Neural cell (in vitro differentiated cells): ENCODE measurements around the gene PPP1R12A. TPM values are rescaled to one million over a fixed set of nuclear protein-coding genes. Genes with fewer than 3 reads are reported as not detected.
"Not testable (repeated sequence)": the region's sequence is repeated elsewhere in the genome, so short reads cannot be mapped to it uniquely, and the experiment has no call there.

Source experiments
- H2AFZ ChIP-seq: fragments of 200-600, 300-800 bp; sonication (generic), shearing (Covaris generic); 2 replicates; pipeline ENCODE4 v1.6.0; 2014; ENCODE audit warnings: low read depth, mild to moderate bottlenecking, antibody characterized with exemption, low read length, moderate library complexity
- H3F3A ChIP-seq: fragments of 200-600 bp; shearing (Covaris generic); 2 replicates; pipeline ENCODE4 v1.6.1; 2016; ENCODE audit warnings: mild to moderate bottlenecking, moderate library complexity, mixed read lengths, antibody characterized with exemption, low read length; ENCODE audit not compliant: insufficient read depth, poor library complexity, severe bottlenecking
- H3K27ac ChIP-seq: fragments of 200-600, 300-800 bp; sonication (generic), shearing (Covaris generic); 2 replicates; pipeline ENCODE4 v1.5.1; 2014; ENCODE audit warnings: mild to moderate bottlenecking, low read length, moderate library complexity
- H3K27me3 ChIP-seq: fragments of 300-800, 200-600 bp; sonication (generic), shearing (Covaris generic); 2 replicates; pipeline ENCODE4 v1.6.0; 2014; ENCODE audit warnings: mild to moderate bottlenecking, low read depth, low read length, moderate library complexity; ENCODE audit not compliant: insufficient read depth
- H3K36me3 ChIP-seq: fragments of 300-800, 200-600 bp; sonication (generic), shearing (Covaris generic); 2 replicates; pipeline ENCODE4 v1.5.1; 2014; ENCODE audit warnings: mild to moderate bottlenecking, antibody characterized with exemption, low read length, moderate library complexity; ENCODE audit not compliant: insufficient read depth
- H3K4me2 ChIP-seq: fragments of 300-800, 200-600 bp; sonication (generic), shearing (Covaris generic); 2 replicates; pipeline ENCODE4 v1.6.0; 2014; ENCODE audit warnings: mild to moderate bottlenecking, low read length
- H3K4me3 ChIP-seq: fragments of 300-800, 200-600 bp; sonication (generic), shearing (Covaris generic); 2 replicates; pipeline ENCODE4 v1.5.1; 2014; ENCODE audit warnings: mild to moderate bottlenecking, low read length, moderate library complexity
- H3K79me2 ChIP-seq: fragments of 200-600 bp; shearing (Covaris generic); replicated peaks from 2 replicates; pipeline ENCODE4 v1.6.0; 2014; ENCODE audit warnings: mild to moderate bottlenecking, low read length, moderate library complexity; ENCODE audit not compliant: insufficient read depth
- H3K9ac ChIP-seq: fragments of 300-800, 200-600 bp; sonication (generic), shearing (Covaris generic); 2 replicates; pipeline ENCODE4 v1.6.1; 2016; ENCODE audit warnings: mild to moderate bottlenecking, low read length, mixed read lengths
- H3K9me2 ChIP-seq: fragments of 200-600 bp; shearing (Covaris generic); 2 replicates; pipeline ENCODE4 v1.6.1; 2016; ENCODE audit warnings: mild to moderate bottlenecking, low read length, mixed read lengths; ENCODE audit not compliant: insufficient read depth
- H3K9me3 ChIP-seq: fragments of 200-600, 300-800 bp; sonication (generic), shearing (Covaris generic); 2 replicates; pipeline ENCODE4 v1.6.1; 2016; ENCODE audit warnings: mild to moderate bottlenecking, mixed run types, low read length, moderate library complexity, mixed read lengths
- H4K20me1 ChIP-seq: fragments of 200-600 bp; shearing (Covaris generic); 2 replicates; pipeline ENCODE4 v1.6.1; 2016; ENCODE audit warnings: mild to moderate bottlenecking, mixed run types; ENCODE audit not compliant: insufficient read depth
- EP300 ChIP-seq: fragments of 450-650 bp; conservative IDR thresholded peaks from 2 replicates; pipeline ENCODE4 v1.6.1; 2014; ENCODE audit warnings: antibody characterized with exemption, mild to moderate bottlenecking, moderate library complexity; ENCODE audit not compliant: poor library complexity, severe bottlenecking
- EZH2 ChIP-seq: fragments of 200-600, 300-800 bp; shearing (Covaris generic), sonication (generic); IDR thresholded peaks from 2 replicates; pipeline ENCODE4 v1.6.1; 2014; ENCODE audit warnings: antibody characterized with exemption, low read length, borderline replicate concordance, mild to moderate bottlenecking; ENCODE audit not compliant: insufficient read depth, poor library complexity, severe bottlenecking
- MXI1 ChIP-seq: fragments of 450-650 bp; conservative IDR thresholded peaks from 2 replicates; pipeline ENCODE4 v1.6.1; 2014; ENCODE audit warnings: antibody characterized with exemption, mild to moderate bottlenecking; ENCODE audit not compliant: poor library complexity, severe bottlenecking
- POLR2AphosphoS5 ChIP-seq: IDR thresholded peaks from 2 replicates; pipeline ENCODE4 v1.6.1; 2012
- RAD21 ChIP-seq: fragments of 450-650 bp; conservative IDR thresholded peaks from 2 replicates; pipeline ENCODE4 v1.6.1; 2014; ENCODE audit warnings: antibody characterized with exemption, mild to moderate bottlenecking, moderate library complexity
- SMC3 ChIP-seq: fragments of 450-650 bp; conservative IDR thresholded peaks from 2 replicates; pipeline ENCODE4 v1.6.1; 2014; ENCODE audit warnings: antibody characterized with exemption, mild to moderate bottlenecking, moderate library complexity; ENCODE audit not compliant: poor library complexity
- polyA plus RNA-seq: library from polyadenylated mRNA; depleted of rRNA; stranded (reverse); fragments of >200 nt; gene quantifications from 2 replicates; pipeline ENCODE4 v1.2.3, GENCODE V29; 2014
- TF ChIP-seq, protein P1 (sequence below): IDR thresholded peaks from 2 replicates; pipeline ENCODE4 v1.6.1; 2012; ENCODE audit warnings: borderline replicate concordance

The PPP1R12A gene
- polyA plus RNA-seq, 1 donor from 2014 or later: 68.2 TPM

DNA sequence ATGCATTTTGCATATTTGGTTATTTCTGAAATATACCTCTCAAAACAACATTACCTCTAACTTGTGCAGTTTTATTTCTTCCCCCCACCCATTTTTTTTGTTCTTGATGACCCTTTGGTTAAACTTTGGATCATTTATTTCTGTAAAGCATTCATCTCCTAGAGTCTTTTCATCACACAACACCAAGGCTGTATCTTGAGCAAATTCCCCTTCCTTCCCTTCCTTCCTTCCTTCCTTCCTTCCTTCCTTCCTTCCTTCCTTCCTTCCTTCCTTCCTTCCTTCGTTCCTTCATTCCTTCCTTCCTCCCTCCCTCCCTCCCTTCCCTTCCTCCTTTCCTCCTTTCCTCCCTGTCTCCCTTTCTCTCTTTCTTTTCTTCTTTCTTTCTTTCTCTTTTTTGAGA, 43.8 kb upstream of the PPP1R12A start:
- Histone ChIP-seq H3K9me3 (no peaks in the 10 kb centered on the region), H4K20me1 (no peaks in the 10 kb centered on the region), H3K9ac (no peak overlapping the region), H3K4me3 (no peak overlapping the region), H3F3A (no peaks in the 10 kb centered on the region), H3K79me2 (no peaks in the 10 kb centered on the region), H3K4me2 (no peak overlapping the region), H3K36me3 (no peaks in the 10 kb centered on the region), H3K27me3 (no peaks in the 10 kb centered on the region), H2AFZ (no peak overlapping the region), H3K27ac (no peak overlapping the region), H3K9me2 (no peaks in the 10 kb centered on the region)
- TF ChIP-seq POLR2AphosphoS5: no peak

DNA sequence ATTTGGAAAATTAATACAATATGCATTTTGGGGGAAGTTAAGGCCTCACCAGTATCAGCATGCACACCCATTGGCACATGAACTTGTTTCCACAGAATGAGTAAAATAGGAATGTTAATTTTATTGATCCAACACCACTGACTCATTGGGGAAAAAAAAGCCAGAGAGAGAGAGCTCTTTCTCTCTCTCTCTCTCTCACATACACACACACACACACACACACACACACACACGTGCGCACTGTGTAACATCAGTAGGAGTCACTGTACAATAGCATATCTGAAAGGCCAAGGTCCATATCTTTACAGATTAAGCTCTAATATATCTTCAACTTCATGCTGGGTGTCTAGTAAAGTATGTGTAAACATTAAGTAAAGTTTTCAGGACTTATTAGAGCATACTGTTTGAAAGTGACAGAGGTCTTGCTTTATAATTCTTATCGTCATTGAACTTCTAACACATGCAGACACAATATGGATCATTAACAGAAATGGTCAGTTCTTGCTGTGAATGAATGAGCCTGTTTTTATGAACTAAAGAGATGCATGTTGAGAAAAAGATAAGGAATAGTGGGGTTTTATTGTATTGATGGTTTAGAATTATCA, 43.1 kb upstream of the PPP1R12A start:
- not testable (repeated sequence) for H2AFZ ChIP-seq, H3K9ac ChIP-seq

DNA sequence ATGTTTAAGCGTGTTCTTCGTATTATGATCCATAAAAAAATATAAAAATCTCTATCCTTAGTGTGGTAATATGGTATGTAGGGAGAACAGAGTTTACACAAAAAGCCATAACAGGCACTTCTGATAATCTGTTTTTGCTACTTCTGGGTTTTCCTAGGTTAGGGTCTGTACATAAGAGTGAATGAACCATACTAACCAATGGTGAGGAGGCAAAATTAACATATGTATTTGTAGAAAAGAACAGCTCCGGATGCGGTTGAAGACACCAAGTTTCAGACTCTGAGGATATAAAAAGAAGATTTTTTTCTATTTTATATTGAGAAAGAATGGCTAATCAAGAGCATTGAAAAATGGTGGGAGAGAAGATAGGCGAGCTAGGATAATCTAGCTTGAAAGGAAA, 40.2 kb upstream of the PPP1R12A start:
- TF ChIP-seq POLR2AphosphoS5: no peak
- TF ChIP-seq EZH2: no peak
- TF ChIP-seq EP300: no peak
- TF ChIP-seq, protein P1, sequence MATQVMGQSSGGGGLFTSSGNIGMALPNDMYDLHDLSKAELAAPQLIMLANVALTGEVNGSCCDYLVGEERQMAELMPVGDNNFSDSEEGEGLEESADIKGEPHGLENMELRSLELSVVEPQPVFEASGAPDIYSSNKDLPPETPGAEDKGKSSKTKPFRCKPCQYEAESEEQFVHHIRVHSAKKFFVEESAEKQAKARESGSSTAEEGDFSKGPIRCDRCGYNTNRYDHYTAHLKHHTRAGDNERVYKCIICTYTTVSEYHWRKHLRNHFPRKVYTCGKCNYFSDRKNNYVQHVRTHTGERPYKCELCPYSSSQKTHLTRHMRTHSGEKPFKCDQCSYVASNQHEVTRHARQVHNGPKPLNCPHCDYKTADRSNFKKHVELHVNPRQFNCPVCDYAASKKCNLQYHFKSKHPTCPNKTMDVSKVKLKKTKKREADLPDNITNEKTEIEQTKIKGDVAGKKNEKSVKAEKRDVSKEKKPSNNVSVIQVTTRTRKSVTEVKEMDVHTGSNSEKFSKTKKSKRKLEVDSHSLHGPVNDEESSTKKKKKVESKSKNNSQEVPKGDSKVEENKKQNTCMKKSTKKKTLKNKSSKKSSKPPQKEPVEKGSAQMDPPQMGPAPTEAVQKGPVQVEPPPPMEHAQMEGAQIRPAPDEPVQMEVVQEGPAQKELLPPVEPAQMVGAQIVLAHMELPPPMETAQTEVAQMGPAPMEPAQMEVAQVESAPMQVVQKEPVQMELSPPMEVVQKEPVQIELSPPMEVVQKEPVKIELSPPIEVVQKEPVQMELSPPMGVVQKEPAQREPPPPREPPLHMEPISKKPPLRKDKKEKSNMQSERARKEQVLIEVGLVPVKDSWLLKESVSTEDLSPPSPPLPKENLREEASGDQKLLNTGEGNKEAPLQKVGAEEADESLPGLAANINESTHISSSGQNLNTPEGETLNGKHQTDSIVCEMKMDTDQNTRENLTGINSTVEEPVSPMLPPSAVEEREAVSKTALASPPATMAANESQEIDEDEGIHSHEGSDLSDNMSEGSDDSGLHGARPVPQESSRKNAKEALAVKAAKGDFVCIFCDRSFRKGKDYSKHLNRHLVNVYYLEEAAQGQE: no peak
- no peak for TF ChIP-seq RAD21
- TF ChIP-seq MXI1: no peak
- TF ChIP-seq SMC3: no peak
- Histone ChIP-seq H3K4me2 (no peak overlapping the region), H3K27me3 (no peaks in the 10 kb centered on the region), H4K20me1 (no peaks in the 10 kb centered on the region), H3K27ac (no peak overlapping the region), H3F3A (no peaks in the 10 kb centered on the region), H3K79me2 (no peaks in the 10 kb centered on the region), H3K9me2 (no peaks in the 10 kb centered on the region), H3K9me3 (no peaks in the 10 kb centered on the region), H3K4me3 (no peak overlapping the region), H2AFZ (no peak overlapping the region), H3K9ac (no peak overlapping the region), H3K36me3 (no peaks in the 10 kb centered on the region)

More for the DNA sequence above, 43.1 kb upstream of the PPP1R12A start:
- H3K9me2 ChIP-seq, H3K27ac ChIP-seq, H3K36me3 ChIP-seq, H4K20me1 ChIP-seq, H3K79me2 ChIP-seq, H3F3A ChIP-seq, H3K9me3 ChIP-seq, H3K27me3 ChIP-seq, H3K4me2 ChIP-seq, H3K4me3 ChIP-seq: not testable (repeated sequence)
